GM21786 (cell line): Measurements from ENCODE around the gene EPHA3.

Experiments
- ATAC-seq: cut with Tn5 transposase; IDR thresholded peaks from one replicate; pipeline ENCODE4 v1.9.1; 2021; ENCODE audit not compliant: unreplicated experiment

The EPHA3 gene

DNA sequence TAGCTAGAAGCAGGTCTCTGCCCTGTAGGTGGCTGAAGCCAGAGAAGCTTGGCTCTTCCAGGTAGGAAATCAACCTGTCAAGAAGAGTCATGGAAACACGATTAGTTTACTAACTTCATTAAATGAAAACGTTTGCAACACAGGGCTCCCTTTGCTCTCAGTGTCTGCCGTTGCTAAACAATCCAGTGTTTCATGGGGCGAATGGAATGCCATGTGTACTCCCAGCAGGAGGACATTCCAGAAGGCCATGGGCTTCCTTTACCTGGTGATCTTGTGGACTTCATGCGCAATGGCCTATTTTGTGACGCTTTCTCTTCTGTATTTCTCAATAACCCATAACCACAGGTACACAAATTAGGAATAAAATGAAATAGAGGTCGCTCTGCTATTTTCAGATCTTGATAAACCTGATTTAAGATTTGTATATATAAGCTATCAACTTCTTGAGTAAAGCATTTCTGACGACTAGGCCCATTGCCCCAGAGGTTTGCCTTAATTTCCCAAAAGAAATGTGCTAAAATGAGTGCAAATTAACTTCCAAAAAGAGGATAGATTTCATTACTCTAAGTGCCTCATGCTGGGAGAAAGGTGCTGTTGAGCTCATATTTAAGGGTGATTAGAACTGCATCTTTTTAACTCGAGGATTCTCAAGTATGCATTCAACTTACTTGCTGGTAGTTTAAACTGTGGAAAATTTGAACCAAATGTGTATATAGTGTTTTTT lies 171.0 kb downstream of the EPHA3 start:
- ATAC-seq = no peak

DNA sequence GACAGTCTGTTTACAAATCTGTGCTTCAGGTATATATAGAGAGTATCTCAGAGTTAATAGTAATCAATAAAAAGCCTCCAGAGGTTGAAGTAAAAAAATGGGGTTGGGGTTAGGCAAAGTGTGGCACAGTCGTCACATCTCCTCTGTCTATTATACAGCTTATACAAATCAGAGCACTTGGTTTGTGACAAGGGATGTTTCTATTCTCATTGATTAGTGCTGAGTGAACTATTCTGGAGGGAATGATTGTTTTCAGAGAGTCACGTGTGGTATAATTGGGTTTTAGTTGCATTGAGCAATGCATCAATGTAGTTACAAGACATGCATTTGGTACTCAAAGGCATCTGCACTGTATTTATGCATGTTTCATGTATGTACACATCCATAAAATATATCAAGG lies 172.9 kb downstream of the EPHA3 start:
- no peak for ATAC-seq

DNA sequence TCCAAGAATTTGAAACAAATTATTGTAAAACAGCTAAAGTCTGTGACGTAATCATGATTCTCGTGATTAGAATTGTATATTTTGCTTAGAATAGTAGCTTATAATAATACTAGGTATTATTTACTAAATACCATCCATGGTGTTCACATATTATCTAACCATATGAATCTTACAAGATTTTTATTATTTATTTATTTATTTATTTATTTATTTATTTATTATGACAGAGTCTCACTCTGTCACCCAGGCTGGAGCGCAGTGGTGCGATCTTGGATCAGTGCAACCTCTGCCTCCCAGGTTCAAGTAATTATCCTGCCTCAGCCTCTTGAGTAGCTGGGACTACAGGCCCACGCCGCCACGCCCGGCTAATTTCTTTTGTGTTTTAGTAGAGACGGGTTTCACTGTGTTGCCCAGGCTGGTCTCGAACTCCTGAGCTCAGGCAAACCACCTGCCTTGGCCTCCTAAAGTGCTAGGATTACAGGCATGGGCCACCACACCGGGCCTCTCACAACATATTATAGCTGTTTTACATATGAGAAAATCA lies 173.5 kb downstream of the EPHA3 start:
- ATAC-seq = no peak

DNA sequence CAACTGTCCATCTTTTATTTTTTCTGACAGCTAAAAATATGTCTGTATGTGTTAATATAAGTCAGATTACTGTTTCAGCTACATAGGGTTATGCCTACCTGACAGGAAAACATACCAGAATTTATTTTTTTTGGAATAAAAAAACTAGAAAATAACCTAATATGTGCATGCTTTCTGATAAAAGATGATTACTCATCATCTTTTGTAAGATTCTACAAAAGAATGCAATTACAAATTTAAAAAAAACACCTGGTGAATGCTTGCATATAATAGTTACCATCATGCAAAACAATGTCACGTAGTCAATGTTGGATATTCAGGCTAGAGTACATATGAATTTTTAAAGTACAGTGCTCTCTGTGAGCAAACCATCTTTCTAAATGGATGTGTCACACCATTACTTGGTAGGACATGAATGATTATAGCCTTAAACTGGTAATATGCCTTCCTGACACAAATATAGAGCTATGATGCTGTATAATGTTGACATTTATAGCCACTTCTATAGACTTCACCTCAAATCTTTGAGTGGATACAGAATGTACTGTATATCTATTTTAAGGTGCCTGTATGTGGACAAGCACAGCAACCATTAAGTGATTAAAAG lies 180.6 kb downstream of the EPHA3 start:
- no peak for ATAC-seq

GRCh38 chr3:89289574-89290190 lies 182.3 kb downstream of the EPHA3 start:
- ATAC-seq = no peak

DNA sequence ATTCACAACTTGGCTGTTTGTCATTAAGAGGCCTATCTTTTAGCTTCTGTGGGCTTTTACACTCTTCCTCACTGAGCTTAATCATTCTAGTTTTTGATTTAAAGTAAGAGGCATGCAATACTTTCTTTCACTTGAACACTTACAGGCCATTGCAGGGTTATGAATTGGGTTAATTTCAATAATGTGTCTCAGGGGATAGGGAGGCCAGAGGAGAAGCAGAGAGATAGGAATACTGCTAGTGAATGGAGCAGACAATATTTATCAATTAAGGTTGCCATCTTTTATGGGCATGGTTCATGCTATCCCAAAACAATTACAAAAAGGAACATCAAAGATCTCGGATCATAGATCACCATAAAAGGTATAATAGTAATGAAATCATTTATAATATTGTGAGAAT lies 189.8 kb downstream of the EPHA3 start:
- ATAC-seq = no peak

GRCh38 chr3:89300526-89300925 lies 193.1 kb downstream of the EPHA3 start:
- no peak for ATAC-seq

- ATAC-seq = no peak
These were observed 193.6 kb downstream of the EPHA3 start for GRCh38 chr3:89300981-89301380.

DNA sequence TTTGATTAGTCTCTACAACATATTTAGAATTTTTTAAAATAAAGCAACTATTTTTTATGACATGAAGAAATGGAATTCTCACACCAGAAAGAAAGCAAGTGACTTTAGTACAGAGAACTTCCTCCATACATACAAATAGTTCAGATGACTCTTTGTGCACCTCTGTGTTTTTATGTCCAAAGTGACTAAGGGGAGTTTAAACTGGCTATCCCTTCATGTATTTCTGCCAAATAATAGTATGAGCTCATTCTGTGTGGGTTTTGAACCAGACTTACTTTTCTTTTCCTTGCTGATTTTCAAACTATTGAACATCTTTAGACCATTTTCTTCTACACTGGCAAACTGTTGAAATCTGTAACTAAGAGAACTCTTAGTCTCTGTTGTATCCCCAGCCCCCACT lies 196.3 kb downstream of the EPHA3 start:
- ATAC-seq = no peak

GRCh38 chr3:89306540-89306939 lies 199.1 kb downstream of the EPHA3 start:
- ATAC-seq = no peak

DNA sequence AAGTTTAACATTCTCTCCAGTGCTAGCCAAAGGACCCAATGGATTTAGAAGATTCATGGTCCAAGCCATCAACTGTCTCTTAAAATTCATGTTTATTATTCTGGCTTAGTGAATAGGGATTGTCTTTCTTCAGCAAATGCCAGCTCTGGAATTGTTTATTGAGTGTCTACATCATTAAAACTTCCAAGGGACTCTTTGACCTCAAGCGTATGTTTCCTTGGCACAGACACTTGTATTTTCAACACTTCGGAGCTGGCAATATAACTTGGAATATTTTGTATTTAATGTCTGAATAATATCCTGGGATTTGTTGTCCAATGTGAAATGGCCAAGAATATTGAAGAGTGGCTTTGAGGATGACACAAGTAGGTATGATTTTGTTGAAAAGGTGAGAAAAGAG lies 204.2 kb downstream of the EPHA3 start:
- no peak for ATAC-seq

DNA sequence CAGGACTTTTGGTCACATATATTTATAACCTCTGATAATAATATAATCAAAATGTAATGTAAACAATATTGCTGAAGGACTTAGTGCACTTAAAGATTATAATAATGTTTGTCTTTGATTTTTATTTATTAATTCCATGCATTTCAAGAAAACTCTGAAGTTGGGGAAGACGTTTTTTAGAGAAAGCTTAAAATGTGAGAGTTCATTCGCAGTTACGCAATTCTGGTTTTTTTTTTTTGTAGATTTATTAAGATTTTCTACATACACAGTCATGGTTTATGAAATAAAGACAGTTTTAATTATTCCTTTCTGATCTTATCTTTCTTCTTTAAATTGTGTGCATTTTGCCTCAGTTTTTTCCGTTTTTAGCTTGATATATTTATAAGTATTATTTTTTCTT lies 204.7 kb downstream of the EPHA3 start:
- no peak for ATAC-seq

DNA sequence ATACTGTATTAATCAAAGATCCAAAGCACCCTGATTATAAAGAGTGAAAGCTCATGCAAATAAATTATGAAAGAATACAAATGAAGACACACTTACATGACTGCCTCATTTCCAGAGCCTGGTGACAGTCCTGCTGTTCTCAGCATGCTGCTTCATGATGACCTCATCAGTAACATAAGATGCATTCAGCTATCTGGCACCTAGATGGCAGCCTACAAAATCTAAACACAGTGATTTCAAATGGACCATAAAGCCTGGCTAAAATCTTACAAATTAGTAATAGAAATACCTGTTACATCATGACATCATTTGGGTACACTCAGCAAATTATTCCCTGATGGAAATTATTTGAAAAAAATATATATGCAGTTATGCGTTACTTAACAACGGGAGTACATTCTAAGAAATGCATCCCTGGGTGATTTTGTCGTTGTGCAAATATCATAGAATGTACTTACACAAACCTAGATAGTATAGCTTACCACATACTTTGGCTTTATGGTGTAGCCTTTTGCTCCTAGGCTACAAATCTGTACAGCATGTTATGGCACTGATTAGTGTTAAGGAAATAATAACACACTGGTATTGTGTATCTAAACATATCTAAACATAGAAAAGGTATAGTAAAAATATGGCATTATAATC lies 207.2 kb downstream of the EPHA3 start:
- ATAC-seq = no peak

- no peak for ATAC-seq
These were observed 208.5 kb downstream of the EPHA3 start for GRCh38 chr3:89315750-89316470.

DNA sequence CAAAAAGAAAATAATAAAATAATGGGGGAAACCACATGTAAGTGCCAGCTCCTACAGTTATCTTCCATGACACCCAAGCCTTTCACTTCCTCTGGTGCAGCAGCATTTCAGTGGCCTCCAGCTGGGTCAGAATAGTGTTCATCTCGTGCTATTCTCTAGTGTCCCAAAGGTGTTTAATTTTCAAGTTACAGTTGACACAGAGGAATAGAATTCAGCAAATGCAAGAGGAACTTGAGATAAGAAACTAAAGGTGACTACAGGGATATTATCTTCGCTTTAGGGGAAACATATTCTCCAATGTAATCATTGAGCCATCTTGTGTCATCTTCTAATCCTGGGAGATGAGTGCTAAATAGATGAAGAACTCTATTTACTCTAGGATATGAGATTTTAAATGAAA lies 212.8 kb downstream of the EPHA3 start:
- ATAC-seq = no peak

- no peak for ATAC-seq
These were observed 219.6 kb downstream of the EPHA3 start for GRCh38 chr3:89326997-89327396.

GRCh38 chr3:89332386-89332785 lies 225.0 kb downstream of the EPHA3 start:
- no peak for ATAC-seq

DNA sequence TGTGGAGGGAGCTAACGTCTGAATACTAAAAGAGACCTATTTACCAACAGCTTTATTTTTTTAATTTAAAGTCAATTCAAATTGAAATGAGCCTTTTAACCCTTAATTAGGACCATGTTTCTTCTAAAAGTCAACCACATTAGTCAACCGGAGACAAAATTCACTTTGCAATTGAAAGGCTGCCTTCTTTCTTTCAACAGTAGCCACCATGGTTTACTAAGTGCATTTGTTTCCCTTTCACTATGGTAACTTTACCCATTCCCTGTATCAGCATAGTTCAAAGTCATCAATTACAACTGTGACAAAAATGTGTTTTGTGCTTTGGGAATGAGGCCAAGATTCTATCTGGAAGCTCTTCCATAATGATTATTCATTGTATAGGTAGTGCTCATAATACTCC lies 225.4 kb downstream of the EPHA3 start:
- ATAC-seq = no peak

- no peak for ATAC-seq
These were observed 228.3 kb downstream of the EPHA3 start for GRCh38 chr3:89335693-89336092.

- ATAC-seq = no peak
These were observed 233.0 kb downstream of the EPHA3 start for GRCh38 chr3:89340408-89340807.

DNA sequence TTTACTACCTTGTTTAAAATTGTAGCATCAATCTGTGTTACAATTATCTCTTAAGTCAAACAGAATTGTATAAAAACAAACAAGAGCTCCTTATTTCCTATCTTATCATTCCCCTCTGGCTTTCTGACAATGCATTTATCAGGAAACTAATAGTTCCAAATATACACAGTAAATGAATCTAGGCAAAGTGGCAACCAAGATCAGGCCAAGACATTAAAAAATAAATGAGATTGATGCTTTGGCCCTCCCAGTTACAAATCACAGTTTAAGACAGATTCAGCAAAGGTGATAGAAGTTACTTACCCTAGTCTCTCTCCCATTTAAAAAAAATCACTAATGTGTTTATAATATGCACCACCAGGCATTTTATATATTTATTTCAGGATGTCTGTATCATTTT lies 236.7 kb downstream of the EPHA3 start:
- ATAC-seq = no peak
